Stimulated activated CD8-positive, alpha-beta memory T cell treated with anti-CD3 and anti-CD28 coated beads, Interleukin-7, amount 100 ng/mL, for 1 hour (primary cell): ENCODE data around the gene TNIK.
"Not testable (repeated sequence)": the region's sequence is repeated elsewhere in the genome, so short reads cannot be mapped to it uniquely, and the experiment has no call there.

Source experiments
- DNase-seq, 2 donors: peaks; one replicate each; pipeline ENCODE4 v3.0.0-alpha.2; 2020; ENCODE audit warnings: low read depth in 2 of 2

TNIK gene

GRCh38 chr3:171384101-171384891 is 75.9 kb downstream of the TNIK start:
- no peak for DNase-seq

DNA sequence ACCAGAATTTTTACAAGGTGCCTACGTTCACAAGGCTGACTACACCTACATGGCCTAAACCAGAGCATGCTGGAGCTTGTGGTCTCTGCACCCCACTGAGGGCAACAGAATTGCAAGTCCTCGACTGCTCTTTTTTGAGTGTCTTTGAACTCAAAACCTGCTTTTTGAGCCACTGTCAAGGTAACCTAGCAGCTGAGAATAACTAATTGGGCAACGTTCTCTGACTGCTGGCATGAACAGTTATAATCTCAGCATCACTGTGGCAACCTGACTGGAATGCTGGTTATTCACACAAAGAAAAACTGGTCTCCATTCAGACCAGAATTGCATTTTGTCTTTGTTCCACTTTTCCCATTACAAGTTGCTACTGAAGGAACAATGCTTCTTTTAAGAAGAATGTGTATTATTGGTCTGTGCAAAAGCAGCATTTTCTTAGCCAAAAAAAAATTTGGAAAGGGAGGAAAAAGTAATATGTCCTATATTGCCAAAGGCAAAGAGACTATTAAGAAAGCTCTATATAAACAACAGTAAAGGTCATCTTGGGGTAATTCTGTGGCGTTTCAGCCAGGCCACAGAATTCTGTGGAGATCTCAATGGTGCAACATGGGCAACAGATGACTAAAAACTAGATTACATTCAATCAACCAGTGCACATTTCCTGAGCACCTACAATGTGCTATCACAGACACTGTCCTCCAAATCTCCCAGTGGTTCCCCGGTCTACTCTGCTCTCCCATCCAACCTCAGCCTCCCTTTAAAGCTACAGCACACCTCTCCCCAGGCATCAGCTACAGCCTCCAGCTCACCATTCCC is 76.8 kb downstream of the TNIK start:
- no peak for DNase-seq

DNA sequence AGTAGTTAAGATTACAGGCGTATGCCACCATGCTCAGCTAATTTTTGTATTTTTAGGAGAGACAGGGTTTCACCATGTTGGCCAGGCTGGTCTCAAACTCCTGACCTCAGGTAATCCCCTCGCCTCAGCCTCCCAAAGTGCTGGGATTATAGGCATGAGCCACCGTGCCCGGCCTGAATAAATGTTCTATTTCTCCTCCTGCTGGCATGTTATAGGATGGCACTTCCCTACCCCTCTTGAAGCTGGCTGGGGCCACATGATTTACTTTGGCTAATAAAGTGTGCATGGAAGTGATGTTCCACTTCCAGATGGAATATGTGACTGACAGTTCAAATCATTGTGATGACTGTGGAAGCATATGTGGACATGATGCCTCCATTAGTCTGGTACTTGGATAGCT is 77.9 kb downstream of the TNIK start:
- DNase-seq = not testable (repeated sequence)

- DNase-seq = no peak
These were observed 79.3 kb downstream of the TNIK start for GRCh38 chr3:171380711-171381425.

- DNase-seq = no peak
These were observed 80.2 kb downstream of the TNIK start for GRCh38 chr3:171379961-171380483.

DNA sequence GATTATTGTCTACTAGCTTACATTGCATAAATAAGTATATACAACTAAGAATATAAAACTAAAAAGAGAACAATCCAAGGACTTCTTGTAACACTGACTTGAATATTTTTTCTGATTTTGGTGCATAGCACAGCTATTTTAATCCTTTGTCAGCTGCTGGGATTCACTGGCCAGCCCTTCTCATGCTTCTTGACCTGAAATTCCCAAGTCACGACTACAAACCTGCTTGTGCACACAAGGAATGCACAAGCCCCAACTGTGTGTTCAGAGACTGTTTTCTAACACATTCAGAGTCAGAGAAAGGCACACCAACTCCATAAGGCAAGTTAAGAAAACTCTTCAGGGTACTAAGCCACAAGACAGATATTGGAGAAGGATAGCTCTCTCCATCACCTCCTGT is 80.9 kb downstream of the TNIK start:
- no peak for DNase-seq

GRCh38 chr3:171378586-171378985 is 81.6 kb downstream of the TNIK start:
- no peak for DNase-seq

- no peak for DNase-seq
These were observed 82.3 kb downstream of the TNIK start for GRCh38 chr3:171377859-171378258.

DNA sequence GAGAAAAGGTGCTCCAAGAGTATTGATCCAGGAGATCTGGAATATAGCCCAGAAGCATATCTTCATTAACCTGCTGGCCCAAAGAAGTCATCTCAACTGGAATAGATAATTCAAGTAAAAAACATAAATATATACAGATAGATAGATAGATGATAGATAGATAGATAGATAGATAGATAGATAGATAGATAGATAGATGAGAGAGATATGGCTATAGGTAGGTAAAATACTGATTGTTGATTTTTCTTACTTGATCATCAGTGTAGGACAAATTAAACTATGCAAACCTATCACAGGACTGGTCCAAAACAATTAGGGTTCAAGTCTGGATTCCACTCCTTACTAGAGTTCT is 83.6 kb downstream of the TNIK start:
- no peak for DNase-seq

DNA sequence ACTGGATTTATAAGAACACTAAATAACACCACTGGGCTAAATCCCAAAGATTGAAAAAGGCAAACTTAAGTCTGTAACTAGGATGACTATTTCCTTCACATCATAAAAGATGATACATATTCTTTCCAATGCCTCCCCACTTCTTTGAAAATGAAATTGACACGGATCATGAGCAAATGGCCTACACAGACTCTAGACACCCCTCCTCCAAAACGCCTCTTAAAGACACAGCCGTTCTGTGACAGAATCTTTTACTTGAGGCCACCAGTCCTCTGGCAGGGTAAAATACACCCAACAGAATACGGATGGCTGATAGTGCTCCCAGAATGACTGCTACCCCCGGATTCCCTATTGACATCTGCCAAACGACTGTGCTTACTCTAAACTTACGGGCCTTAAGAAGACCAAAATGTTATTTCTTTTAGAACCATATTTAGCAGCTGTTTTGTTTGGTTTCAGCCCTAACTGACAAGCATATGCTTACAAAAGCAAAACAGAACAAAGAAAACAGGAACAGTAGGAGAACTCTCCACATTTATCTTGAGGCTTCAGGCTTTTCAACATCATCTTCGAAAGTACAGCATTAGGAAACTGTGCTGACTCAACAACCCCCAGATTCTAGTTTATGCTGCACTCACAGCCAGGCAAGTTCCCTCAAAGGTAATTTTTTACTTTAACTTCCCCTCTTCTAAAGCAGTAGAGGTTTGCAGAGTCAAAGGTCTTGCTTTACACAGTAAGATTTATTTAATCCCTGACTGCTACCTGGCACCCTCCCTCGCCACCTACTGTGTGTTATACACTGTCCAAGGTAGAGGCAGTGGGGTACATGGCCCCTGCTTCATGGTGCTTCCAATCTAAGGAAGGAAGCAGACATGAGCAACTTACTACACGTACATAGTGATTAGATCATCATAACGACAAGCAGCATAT is 84.3 kb downstream of the TNIK start:
- no peak for DNase-seq

DNA sequence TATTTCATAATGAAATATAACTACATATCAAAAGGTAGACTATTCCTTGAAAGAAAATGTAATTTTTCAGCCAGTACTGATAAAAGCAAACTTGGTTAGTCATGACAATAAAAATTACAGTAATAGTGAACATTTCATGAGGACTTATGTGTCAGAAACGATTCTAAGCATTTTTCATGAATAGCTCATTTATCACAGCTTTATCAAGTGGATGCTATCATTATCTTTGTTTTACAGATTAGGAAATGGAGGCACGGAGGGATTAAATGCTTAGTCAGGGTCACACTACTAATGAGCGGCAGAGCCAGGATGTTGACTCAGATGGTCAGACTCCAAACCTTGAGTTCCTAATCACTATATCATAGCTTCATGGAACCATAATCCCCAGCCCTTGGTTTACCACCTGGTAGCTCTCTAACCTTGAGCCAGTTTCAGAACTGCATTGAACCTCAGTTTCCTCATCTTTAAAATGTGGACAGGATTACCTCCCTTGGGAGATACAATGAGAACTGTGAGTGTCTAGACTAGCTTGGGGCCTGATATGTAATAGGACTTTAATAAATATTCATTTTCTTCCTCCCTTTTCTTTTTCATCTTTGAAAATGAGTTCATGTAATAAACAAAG is 85.4 kb downstream of the TNIK start:
- DNase-seq = no peak

DNA sequence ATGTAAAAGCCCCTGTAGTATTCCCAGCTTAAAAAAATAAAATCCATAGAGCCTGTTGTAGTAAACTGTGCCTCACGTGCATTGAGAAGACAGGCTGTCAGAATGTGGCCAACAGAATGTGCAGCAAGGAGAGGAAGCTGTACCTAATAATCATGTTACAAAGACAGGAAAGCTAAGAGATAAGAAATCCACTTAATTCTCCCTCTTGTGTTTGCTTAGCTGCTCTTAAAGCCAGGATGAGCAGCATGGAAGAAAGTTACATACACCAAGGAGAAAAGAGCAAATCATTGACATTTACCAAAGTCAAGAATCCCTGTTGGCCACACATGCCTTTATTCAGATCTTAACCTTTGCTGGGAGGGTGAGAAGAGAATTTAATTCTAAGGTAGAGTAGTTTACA is 85.9 kb downstream of the TNIK start:
- DNase-seq = no peak

DNA sequence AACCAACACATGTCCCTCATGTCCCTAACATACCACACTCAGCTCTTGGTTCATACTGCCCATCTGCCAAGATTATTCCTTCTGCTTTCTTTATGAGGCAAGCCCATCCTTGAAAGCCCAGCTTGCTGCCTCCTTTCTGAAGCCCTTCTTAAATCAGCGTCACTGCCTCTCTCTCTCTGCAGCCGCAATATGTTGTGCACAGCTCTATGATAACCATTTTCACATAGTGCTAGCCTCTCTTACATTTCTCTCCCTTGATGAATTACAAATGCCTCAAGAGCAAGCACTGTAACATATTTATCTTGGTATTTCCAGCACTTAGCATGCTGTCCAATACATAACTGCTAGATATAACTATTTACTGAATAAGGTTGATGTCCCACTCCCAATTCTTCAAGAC is 86.5 kb downstream of the TNIK start:
- no peak for DNase-seq

- DNase-seq = no peak
These were observed 87.5 kb downstream of the TNIK start for GRCh38 chr3:171372694-171373093.

- DNase-seq = no peak
These were observed 88.9 kb downstream of the TNIK start for GRCh38 chr3:171371354-171371753.

DNA sequence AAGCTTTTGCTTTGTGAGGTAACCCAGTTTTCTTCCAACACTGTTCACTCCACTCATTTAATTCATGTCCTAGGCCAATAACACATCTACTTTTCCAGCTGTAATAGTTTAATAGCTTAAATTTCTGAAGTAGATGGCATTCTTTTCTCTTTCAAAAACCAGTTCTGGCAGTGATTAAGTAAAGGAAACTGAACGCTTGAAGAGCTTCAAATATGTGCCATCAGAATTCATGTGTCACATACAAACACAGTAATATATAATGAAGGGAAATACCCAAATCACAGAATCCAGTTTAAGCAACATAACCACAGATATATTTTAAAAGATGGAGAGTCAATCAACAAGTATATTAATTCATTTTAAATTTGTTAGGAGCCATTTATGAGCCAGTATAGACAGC is 91.0 kb downstream of the TNIK start:
- no peak for DNase-seq

- DNase-seq = not testable (repeated sequence)
These were observed 93.5 kb downstream of the TNIK start for GRCh38 chr3:171366738-171367137.

GRCh38 chr3:171366043-171366442 is 94.2 kb downstream of the TNIK start:
- DNase-seq = no peak

DNA sequence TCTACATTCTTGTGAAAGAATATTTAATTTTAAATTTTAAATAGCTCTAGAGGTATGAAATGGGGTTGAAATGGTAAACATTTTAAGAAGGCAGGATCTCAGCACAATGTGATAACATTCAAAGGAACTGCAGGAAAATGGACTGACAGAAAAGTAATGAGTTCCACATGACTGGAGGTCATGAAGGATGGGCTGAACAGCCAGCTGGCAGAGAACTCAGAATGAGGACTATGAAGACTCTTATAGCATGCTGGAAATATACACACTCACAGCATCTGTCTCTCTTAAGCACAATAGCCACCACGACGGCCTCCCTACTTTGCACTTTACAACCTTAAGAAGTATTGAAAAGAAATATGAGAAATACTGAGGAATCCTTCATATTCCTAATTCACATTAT is 94.7 kb downstream of the TNIK start:
- DNase-seq = no peak

GRCh38 chr3:171364500-171364899 is 95.7 kb downstream of the TNIK start:
- no peak for DNase-seq

GRCh38 chr3:171363202-171363601 is 97.0 kb downstream of the TNIK start:
- no peak for DNase-seq
